ENCODE data around the gene BICD1. TPM values are rescaled to one million over a fixed set of nuclear protein-coding genes. Genes with fewer than 3 reads are reported as not detected.

BICD1 gene
- total and polyA plus RNA-seq, 4 experiments from 2014 or later: 3.7 to 20.3 (median 12.4) TPM

GRCh38 chr12:32379667-32380066, 273.0 kb downstream of the BICD1 start:
- H3K4me3 Mint-ChIP-seq: no peak overlapping the region
- no peaks in the 10 kb centered on the region for H3K27me3 ChIP-seq (ENCODE audit: insufficient read depth, low read length)
- CTCF ChIA-PET (ENCODE audit: partially characterized antibody): no interaction called here

GRCh38 chr12:32382226-32382625, 275.6 kb downstream of the BICD1 start:
- no peaks in the 10 kb centered on the region for H3K4me1 Mint-ChIP-seq
- H3K27ac Mint-ChIP-seq: no peak overlapping the region
- no peak overlapping the region for H3K4me3 ChIP-seq (ENCODE audit: low read length in 2 of 2)
- H3K36me3 Mint-ChIP-seq: no peaks in the 10 kb centered on the region
- H3K27me3 Mint-ChIP-seq: peaks cover 2 to 4% of the 10 kb centered on the region in 2 donors
- POLR2A ChIA-PET (ENCODE audit: partially characterized antibody): no interaction called here
- H3K9me3 Mint-ChIP-seq: no peaks in the 10 kb centered on the region
- CTCF ChIA-PET (ENCODE audit: partially characterized antibody): no interaction called here
- intact Hi-C loops (cut with micrococcal nuclease): no loop called here
- H3K4me3 Mint-ChIP-seq: no peak overlapping the region
- no peaks in the 10 kb centered on the region for H3K27me3 ChIP-seq (ENCODE audit: insufficient read depth, low read length)
- H3K4me1 ChIP-seq (ENCODE audit: insufficient read depth, low read length): no peaks in the 10 kb centered on the region
- DNase-seq: no peak
- H3K27ac ChIP-seq (ENCODE audit: low read depth, low read length): no peak overlapping the region
- no peaks in the 10 kb centered on the region for H3K36me3 ChIP-seq (ENCODE audit: insufficient read depth, low read length)
- H3K9me3 ChIP-seq (ENCODE audit: control insufficient read depth in 1 of 2, low read length in 2 of 2): no peaks in the 10 kb centered on the region

More at GRCh38 chr12:32379667-32380066, 273.0 kb downstream of the BICD1 start:
- Histone ChIP-seq H3K4me1 (ENCODE audit: insufficient read depth, low read length) (no peaks in the 10 kb centered on the region), H3K9me3 (ENCODE audit: control insufficient read depth in 1 of 2, low read length in 2 of 2) (no peaks in the 10 kb centered on the region), H3K27ac (ENCODE audit: low read depth, low read length) (no peak overlapping the region), H3K4me3 (ENCODE audit: low read length in 2 of 2) (no peak overlapping the region), H3K36me3 (ENCODE audit: insufficient read depth, low read length) (no peaks in the 10 kb centered on the region)
- intact Hi-C loops (cut with micrococcal nuclease): no loop called here
- no peak for DNase-seq
- Mint-ChIP-seq H3K27ac (no peak overlapping the region), H3K36me3 (no peaks in the 10 kb centered on the region), H3K4me1 (no peaks in the 10 kb centered on the region), H3K9me3 (no peaks in the 10 kb centered on the region), H3K27me3 (peaks cover 0 to 4% of the 10 kb centered on the region in 2 donors)
- POLR2A ChIA-PET (ENCODE audit: partially characterized antibody): no interaction called here

- no peak for DNase-seq
- POLR2A ChIA-PET (ENCODE audit: partially characterized antibody): no interaction called here
- Mint-ChIP-seq H3K4me3 (peak overlapping the region; percentile 26 to 73 (median 42)), H3K36me3 (no peaks in the 10 kb centered on the region), H3K27ac (no peak overlapping the region), H3K27me3 (peaks cover 5 to 7% of the 10 kb centered on the region in 2 donors), H3K4me1 (peaks cover 0 to 2% (median under 1%) of the 10 kb centered on the region in 4 donors), H3K9me3 (no peaks in the 10 kb centered on the region)
- Histone ChIP-seq H3K4me1 (ENCODE audit: insufficient read depth, low read length) (no peaks in the 10 kb centered on the region), H3K36me3 (ENCODE audit: insufficient read depth, low read length) (no peaks in the 10 kb centered on the region), H3K27me3 (ENCODE audit: insufficient read depth, low read length) (no peaks in the 10 kb centered on the region), H3K9me3 (ENCODE audit: control insufficient read depth in 1 of 2, low read length in 2 of 2) (no peaks in the 10 kb centered on the region), H3K4me3 (ENCODE audit: low read length in 2 of 2) (no peak overlapping the region), H3K27ac (ENCODE audit: low read depth, low read length) (no peak overlapping the region)
- CTCF ChIA-PET (ENCODE audit: partially characterized antibody): no interaction called here
- intact Hi-C loops (cut with micrococcal nuclease): no loop called here
Measured at GRCh38 chr12:32390572-32391219, 284.0 kb downstream of the BICD1 start.

- Histone ChIP-seq H3K27ac (ENCODE audit: low read depth, low read length) (no peak overlapping the region), H3K9me3 (ENCODE audit: control insufficient read depth in 1 of 2, low read length in 2 of 2) (no peaks in the 10 kb centered on the region), H3K36me3 (ENCODE audit: insufficient read depth, low read length) (no peaks in the 10 kb centered on the region), H3K4me3 (ENCODE audit: low read length in 2 of 2) (no peak overlapping the region), H3K27me3 (ENCODE audit: insufficient read depth, low read length) (peaks cover 2% of the 10 kb centered on the region), H3K4me1 (ENCODE audit: insufficient read depth, low read length) (peaks cover 7% of the 10 kb centered on the region)
- Mint-ChIP-seq H3K9me3 (no peaks in the 10 kb centered on the region), H3K36me3 (no peaks in the 10 kb centered on the region), H3K4me3 (no peak overlapping the region), H3K4me1 (peaks cover under 1 to 6% (median 2%) of the 10 kb centered on the region in 4 donors), H3K27ac (no peak overlapping the region), H3K27me3 (peaks cover 11% of the 10 kb centered on the region in 2 donors)
- POLR2A ChIA-PET (ENCODE audit: partially characterized antibody): no interaction called here
- intact Hi-C loops (cut with micrococcal nuclease): no loop called here
- DNase-seq: no peak
- CTCF ChIA-PET (ENCODE audit: partially characterized antibody): interaction anchor here (0.6 kb wide), 1 partner anchor 992 kb away, joined by 3 read pairs; no protein-coding TSS in a partner anchor
Measured at GRCh38 chr12:32395026-32395425, 288.4 kb downstream of the BICD1 start.

GRCh38 chr12:32397696-32398095, 291.0 kb downstream of the BICD1 start:
- Histone ChIP-seq H3K4me3 (ENCODE audit: low read length in 2 of 2) (no peak overlapping the region), H3K36me3 (ENCODE audit: insufficient read depth, low read length) (no peaks in the 10 kb centered on the region), H3K4me1 (ENCODE audit: insufficient read depth, low read length) (peaks cover 13% of the 10 kb centered on the region), H3K27me3 (ENCODE audit: insufficient read depth, low read length) (peaks cover 12% of the 10 kb centered on the region), H3K27ac (ENCODE audit: low read depth, low read length) (no peak overlapping the region), H3K9me3 (ENCODE audit: control insufficient read depth in 1 of 2, low read length in 2 of 2) (no peaks in the 10 kb centered on the region)
- CTCF ChIA-PET (ENCODE audit: partially characterized antibody): interaction anchor here (1.0 to 1.1 kb wide), 3 partner anchors 17 to 40 kb away, joined by 3 to 6 read pairs (median 3); no protein-coding TSS in a partner anchor
- no peak overlapping the region for H3K27ac Mint-ChIP-seq
- peaks cover 20 to 22% of the 10 kb centered on the region in 2 donors for H3K27me3 Mint-ChIP-seq
- H3K36me3 Mint-ChIP-seq: no peaks in the 10 kb centered on the region
- DNase-seq: no peak
- H3K4me1 Mint-ChIP-seq: peaks cover 5 to 12% (median 8%) of the 10 kb centered on the region in 4 donors
- no peaks in the 10 kb centered on the region for H3K9me3 Mint-ChIP-seq
- intact Hi-C loops (cut with micrococcal nuclease): no loop called here
- POLR2A ChIA-PET (ENCODE audit: partially characterized antibody): no interaction called here
- peak overlapping the region in 6 of 8 donors; percentile 4 to 69 (median 30) for H3K4me3 Mint-ChIP-seq

- H3K9me3 ChIP-seq (ENCODE audit: control insufficient read depth in 1 of 2, low read length in 2 of 2): no peaks in the 10 kb centered on the region
- H3K4me3 Mint-ChIP-seq: peak overlapping the region in 7 of 8 donors; percentile 4 to 84 (median 75)
- peaks cover 18 to 27% of the 10 kb centered on the region in 2 donors for H3K27me3 Mint-ChIP-seq
- no peak overlapping the region for H3K27ac ChIP-seq (ENCODE audit: low read depth, low read length)
- H3K4me1 ChIP-seq (ENCODE audit: insufficient read depth, low read length): peaks cover 13% of the 10 kb centered on the region
- ChIA-PET CTCF (ENCODE audit: partially characterized antibody) (interaction anchor here (1.0 to 1.1 kb wide), 2 partner anchors 17 to 33 kb away, joined by 3 read pairs; no protein-coding TSS in a partner anchor), POLR2A (ENCODE audit: partially characterized antibody) (no interaction called here)
- no peak for DNase-seq
- intact Hi-C loops (cut with micrococcal nuclease): no loop called here
- H3K27me3 ChIP-seq (ENCODE audit: insufficient read depth, low read length): peaks cover 12% of the 10 kb centered on the region
- no peak overlapping the region for H3K4me3 ChIP-seq (ENCODE audit: low read length in 2 of 2)
- no peak overlapping the region for H3K27ac Mint-ChIP-seq
- no peaks in the 10 kb centered on the region for H3K9me3 Mint-ChIP-seq
- H3K36me3 Mint-ChIP-seq: no peaks in the 10 kb centered on the region
- H3K4me1 Mint-ChIP-seq: peaks cover 5 to 12% (median 8%) of the 10 kb centered on the region in 4 donors
- no peaks in the 10 kb centered on the region for H3K36me3 ChIP-seq (ENCODE audit: insufficient read depth, low read length)
Measured at GRCh38 chr12:32398181-32398580, 291.5 kb downstream of the BICD1 start.

- CTCF ChIA-PET (ENCODE audit: partially characterized antibody): interaction anchor here (1.1 kb wide), 1 partner anchor 33 kb away, joined by 3 read pairs; no protein-coding TSS in a partner anchor
- DNase-seq: no peak
- peaks cover 5 to 12% (median 8%) of the 10 kb centered on the region in 4 donors for H3K4me1 Mint-ChIP-seq
- H3K27me3 ChIP-seq (ENCODE audit: insufficient read depth, low read length): peaks cover 12% of the 10 kb centered on the region
- no peaks in the 10 kb centered on the region for H3K9me3 Mint-ChIP-seq
- intact Hi-C loops (cut with micrococcal nuclease): no loop called here
- POLR2A ChIA-PET (ENCODE audit: partially characterized antibody): no interaction called here
- no peak overlapping the region for H3K27ac ChIP-seq (ENCODE audit: low read depth, low read length)
- no peaks in the 10 kb centered on the region for H3K36me3 Mint-ChIP-seq
- no peaks in the 10 kb centered on the region for H3K36me3 ChIP-seq (ENCODE audit: insufficient read depth, low read length)
- no peak overlapping the region for H3K4me3 ChIP-seq (ENCODE audit: low read length in 2 of 2)
- H3K4me3 Mint-ChIP-seq: peak overlapping the region; percentile 72 to 84 (median 80)
- no peak overlapping the region for H3K27ac Mint-ChIP-seq
- H3K27me3 Mint-ChIP-seq: peaks cover 19 to 29% of the 10 kb centered on the region in 2 donors
- no peaks in the 10 kb centered on the region for H3K9me3 ChIP-seq (ENCODE audit: control insufficient read depth in 1 of 2, low read length in 2 of 2)
- H3K4me1 ChIP-seq (ENCODE audit: insufficient read depth, low read length): peaks cover 13% of the 10 kb centered on the region
Measured at GRCh38 chr12:32398816-32399369, 292.2 kb downstream of the BICD1 start.
